H9 (cell line): ENCODE measurements around the gene SEZ6. TPM values are rescaled to one million over a fixed set of nuclear protein-coding genes. Genes with fewer than 3 reads are reported as not detected.

ENCODE experiments used
- DNase-seq: peaks from one replicate; pipeline ENCODE4 v3.0.0-alpha.2; 2017
- H2AFZ ChIP-seq: one replicate; pipeline ENCODE4 v1.6.1; 2013; ENCODE audit warnings: mild to moderate bottlenecking, low read length, control low read depth, moderate library complexity
- H2AK5ac ChIP-seq: 2 replicates; pipeline ENCODE4 v1.6.1; 2013; ENCODE audit warnings: low read length, control low read depth, mixed read lengths; ENCODE audit not compliant: insufficient read length
- H2BK120ac ChIP-seq: one replicate; pipeline ENCODE4 v1.6.1; 2013; ENCODE audit warnings: low read depth, mild to moderate bottlenecking, low read length, control low read depth, inconsistent platforms; ENCODE audit not compliant: poor library complexity, severe bottlenecking
- H2BK12ac ChIP-seq: 2 replicates; pipeline ENCODE4 v1.6.1; 2013; ENCODE audit warnings: low read length, control low read depth, mixed read lengths, low read depth; ENCODE audit not compliant: insufficient read length
- H2BK15ac ChIP-seq: 2 replicates; pipeline ENCODE4 v1.6.1; 2013; ENCODE audit warnings: low read depth, low read length, control low read depth
- H2BK20ac ChIP-seq: one replicate; pipeline ENCODE4 v1.6.1; 2013; ENCODE audit warnings: low read depth, mild to moderate bottlenecking, low read length, control low read depth, inconsistent platforms; ENCODE audit not compliant: poor library complexity, severe bottlenecking
- H2BK5ac ChIP-seq: 2 replicates; pipeline ENCODE4 v1.6.1; 2013; ENCODE audit warnings: low read length, control low read depth, mixed read lengths; ENCODE audit not compliant: insufficient read length
- H3K14ac ChIP-seq: 2 replicates; pipeline ENCODE4 v1.6.1; 2013; ENCODE audit warnings: low read length, control low read depth; ENCODE audit not compliant: insufficient read depth
- H3K18ac ChIP-seq: 2 replicates; pipeline ENCODE4 v1.6.1; 2013; ENCODE audit warnings: low read depth, mild to moderate bottlenecking, mixed read lengths, low read length, control low read depth; ENCODE audit not compliant: insufficient read length
- H3K23ac ChIP-seq: 2 replicates; pipeline ENCODE4 v1.6.1; 2013; ENCODE audit warnings: low read length, control low read depth, mixed read lengths, low read depth; ENCODE audit not compliant: insufficient read length
- H3K23me2 ChIP-seq: 2 replicates; pipeline ENCODE4 v1.6.1; 2013; ENCODE audit warnings: low read depth, mild to moderate bottlenecking, mixed read lengths, low read length, control low read depth; ENCODE audit not compliant: insufficient read length, poor library complexity, severe bottlenecking
- H3K27ac ChIP-seq: 2 replicates; pipeline ENCODE4 v1.5.1; 2013; ENCODE audit warnings: low read length, control low read depth, mixed read lengths, low read depth; ENCODE audit not compliant: insufficient read length
- H3K27me3 ChIP-seq: 2 replicates; pipeline ENCODE4 v1.6.1; 2013; ENCODE audit warnings: low read length, control low read depth, inconsistent platforms; ENCODE audit not compliant: insufficient read depth
- H3K4ac ChIP-seq: 2 replicates; pipeline ENCODE4 v1.6.1; 2013; ENCODE audit warnings: low read depth, mild to moderate bottlenecking, control low read depth, inconsistent platforms, low read length, moderate library complexity
- H3K4me1 ChIP-seq: 2 replicates; pipeline ENCODE4 v1.6.1; 2013; ENCODE audit warnings: low read length, control low read depth, inconsistent platforms; ENCODE audit not compliant: insufficient read depth
- H3K4me2 ChIP-seq: 2 replicates; pipeline ENCODE4 v1.6.1; 2013; ENCODE audit warnings: low read length, control low read depth, mixed read lengths; ENCODE audit not compliant: insufficient read length, insufficient read depth
- H3K56ac ChIP-seq: 2 replicates; pipeline ENCODE4 v1.6.1; 2013; ENCODE audit warnings: low read depth, mild to moderate bottlenecking, mixed read lengths, low read length, control low read depth; ENCODE audit not compliant: insufficient read length
- H3K79me1 ChIP-seq: 2 replicates; pipeline ENCODE4 v1.6.1; 2013; ENCODE audit warnings: low read depth, mild to moderate bottlenecking, moderate library complexity, low read length, control low read depth, inconsistent platforms; ENCODE audit not compliant: insufficient read depth, poor library complexity, severe bottlenecking
- H3K79me2 ChIP-seq: 2 replicates; pipeline ENCODE4 v1.6.1; 2013; ENCODE audit warnings: low read length, control low read depth, inconsistent platforms; ENCODE audit not compliant: insufficient read depth
- H3K9ac ChIP-seq: 2 replicates; pipeline ENCODE4 v1.6.1; 2013; ENCODE audit warnings: low read length, control low read depth, mixed read lengths; ENCODE audit not compliant: insufficient read length; ENCODE audit errors: extremely low read depth
- H3K9me3 ChIP-seq: one replicate; pipeline ENCODE4 v1.6.1; 2013; ENCODE audit warnings: low read depth, low read length, inconsistent platforms; ENCODE audit not compliant: control insufficient read depth
- H3T11ph ChIP-seq: one replicate; pipeline ENCODE4 v1.6.1; 2013; ENCODE audit warnings: mild to moderate bottlenecking, low read length, control low read depth, inconsistent platforms
- H4K20me1 ChIP-seq: one replicate; pipeline ENCODE4 v1.6.1; 2013; ENCODE audit not compliant: control insufficient read depth, insufficient read length, insufficient read depth
- H4K5ac ChIP-seq: 2 replicates; pipeline ENCODE4 v1.6.1; 2013; ENCODE audit warnings: low read depth, mild to moderate bottlenecking, mixed read lengths, low read length, control low read depth; ENCODE audit not compliant: insufficient read length
- H4K8ac ChIP-seq: replicated peaks from 2 replicates; pipeline ENCODE4 v1.6.1; 2013; ENCODE audit warnings: low read length, control low read depth, mixed read lengths, low read depth; ENCODE audit not compliant: insufficient read length
- H4K91ac ChIP-seq: 2 replicates; pipeline ENCODE4 v1.6.1; 2013; ENCODE audit warnings: low read depth, mild to moderate bottlenecking, moderate library complexity, mixed read lengths, low read length, control low read depth; ENCODE audit not compliant: insufficient read length
- H3K27ac Mint-ChIP-seq, 3 experiments: 2 replicates in 2 of 3; 3 replicates in 1 of 3; pipeline ENCODE4 v1.8.0; 2020 to 2021; ENCODE audit warnings: mixed read lengths in 3 of 3, mild to moderate bottlenecking in 1 of 3, moderate library complexity in 1 of 3
- H3K27me3 Mint-ChIP-seq: 2 replicates; pipeline ENCODE4 v1.8.0; 2021; ENCODE audit warnings: low read depth, mild to moderate bottlenecking, moderate library complexity, mixed read lengths
- H3K36me3 Mint-ChIP-seq, 3 experiments: 2 replicates in 2 of 3; 3 replicates in 1 of 3; pipeline ENCODE4 v1.8.0; 2020 to 2021; ENCODE audit warnings: low read depth in 3 of 3, mixed read lengths in 3 of 3; ENCODE audit not compliant: insufficient read depth in 1 of 3
- H3K4me1 Mint-ChIP-seq, 2 experiments: 2 replicates each; pipeline ENCODE4 v1.8.0; 2020; ENCODE audit warnings: mixed read lengths in 2 of 2
- H3K4me3 Mint-ChIP-seq, 2 experiments: 2 replicates in 1 of 2; 3 replicates in 1 of 2; pipeline ENCODE4 v1.8.0; 2020 to 2021; ENCODE audit warnings: mild to moderate bottlenecking in 2 of 2, mixed read lengths in 2 of 2, moderate library complexity in 1 of 2
- H3K9me3 Mint-ChIP-seq, 2 experiments: 2 replicates in 1 of 2; 3 replicates in 1 of 2; pipeline ENCODE4 v1.8.0; 2020; ENCODE audit warnings: mild to moderate bottlenecking in 2 of 2, mixed read lengths in 2 of 2, moderate library complexity in 1 of 2
- total RNA-seq: library from RNA; stranded (reverse); gene quantifications from 2 replicates; pipeline ENCODE4 v1.2.1, GENCODE V29; 2021
- TF ChIP-seq, protein P1 (sequence below): fragments of 200-600 bp; sonication (generic); conservative IDR thresholded peaks from 3 replicates; pipeline ENCODE4 v1.8.0; 2021; ENCODE audit warnings: antibody characterized with exemption, mild to moderate bottlenecking

SEZ6 gene
- total RNA-seq, 1 experiment from 2014 or later = 1.8 TPM

DNA sequence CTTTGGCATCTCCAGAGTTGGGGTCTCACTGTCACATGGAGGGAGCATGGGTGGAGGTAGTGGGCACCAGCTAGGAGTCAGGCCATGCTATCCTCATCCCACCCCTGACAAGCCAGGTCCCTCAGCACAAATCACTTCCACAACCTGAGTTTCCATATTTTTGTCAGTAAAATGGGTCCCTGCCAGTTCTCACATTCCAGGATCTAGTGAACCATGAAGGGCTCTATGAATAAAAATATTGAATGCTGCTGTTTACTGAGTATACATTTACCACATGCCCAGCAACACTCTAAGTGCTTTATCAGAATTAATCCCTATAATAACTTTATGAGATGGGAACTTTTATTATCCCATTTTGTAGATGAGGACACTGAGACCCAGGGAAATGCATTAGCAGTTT, 16.8 kb downstream of the SEZ6 start:
- Histone ChIP-seq H3T11ph (no peak overlapping the region), H4K91ac (no peak overlapping the region), H3K79me1 (no peaks in the 10 kb centered on the region), H2BK5ac (no peak overlapping the region), H3K56ac (no peak overlapping the region), H3K23me2 (no peaks in the 10 kb centered on the region), H3K4me2 (no peak overlapping the region), H4K8ac (no peak overlapping the region), H4K5ac (no peak overlapping the region), H2BK15ac (no peak overlapping the region), H3K4me1 (no peaks in the 10 kb centered on the region; the same call in 1 of the 2 replicates), H3K27ac (no peak overlapping the region), H3K23ac (no peak overlapping the region), H3K27me3 (no peaks in the 10 kb centered on the region), H3K4ac (no peak overlapping the region), H3K9ac (no peak overlapping the region), H3K14ac (no peak overlapping the region), H3K9me3 (no peaks in the 10 kb centered on the region), H2BK20ac (no peak overlapping the region), H3K79me2 (no peaks in the 10 kb centered on the region), H3K18ac (no peak overlapping the region), H2BK12ac (no peak overlapping the region), H4K20me1 (no peaks in the 10 kb centered on the region), H2AFZ (no peak overlapping the region), H2BK120ac (no peak overlapping the region), H2AK5ac (no peak overlapping the region)
- H3K27me3 Mint-ChIP-seq = peaks cover 8% of the 10 kb centered on the region
- H3K4me1 Mint-ChIP-seq = peaks cover 27 to 44% of the 10 kb centered on the region in 2 experiments
- H3K9me3 Mint-ChIP-seq = peaks cover 0 to 2% of the 10 kb centered on the region in 2 experiments; a peak in 1 of 5 replicates
- no peak overlapping the region for H3K27ac Mint-ChIP-seq
- no peak for DNase-seq
- H3K4me3 Mint-ChIP-seq = no peak overlapping the region
- no peaks in the 10 kb centered on the region; a peak in 1 of 7 replicates for H3K36me3 Mint-ChIP-seq
- TF ChIP-seq, protein P1, sequence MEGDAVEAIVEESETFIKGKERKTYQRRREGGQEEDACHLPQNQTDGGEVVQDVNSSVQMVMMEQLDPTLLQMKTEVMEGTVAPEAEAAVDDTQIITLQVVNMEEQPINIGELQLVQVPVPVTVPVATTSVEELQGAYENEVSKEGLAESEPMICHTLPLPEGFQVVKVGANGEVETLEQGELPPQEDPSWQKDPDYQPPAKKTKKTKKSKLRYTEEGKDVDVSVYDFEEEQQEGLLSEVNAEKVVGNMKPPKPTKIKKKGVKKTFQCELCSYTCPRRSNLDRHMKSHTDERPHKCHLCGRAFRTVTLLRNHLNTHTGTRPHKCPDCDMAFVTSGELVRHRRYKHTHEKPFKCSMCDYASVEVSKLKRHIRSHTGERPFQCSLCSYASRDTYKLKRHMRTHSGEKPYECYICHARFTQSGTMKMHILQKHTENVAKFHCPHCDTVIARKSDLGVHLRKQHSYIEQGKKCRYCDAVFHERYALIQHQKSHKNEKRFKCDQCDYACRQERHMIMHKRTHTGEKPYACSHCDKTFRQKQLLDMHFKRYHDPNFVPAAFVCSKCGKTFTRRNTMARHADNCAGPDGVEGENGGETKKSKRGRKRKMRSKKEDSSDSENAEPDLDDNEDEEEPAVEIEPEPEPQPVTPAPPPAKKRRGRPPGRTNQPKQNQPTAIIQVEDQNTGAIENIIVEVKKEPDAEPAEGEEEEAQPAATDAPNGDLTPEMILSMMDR = no peak
